ENCODE results near the gene ETV5.

The ETV5 gene

GRCh38 chr3:186124592-186124991 is 15.7 kb upstream of the ETV5 start:
- Histone ChIP-seq H3K4me1 (ENCODE audit: control insufficient read depth in 5 of 5, insufficient read depth in 5 of 5, low read length in 5 of 5) (no peaks in the 10 kb centered on the region), H3K4me3 (ENCODE audit: low read depth in 1 of 5, low read length in 5 of 5) (no peak overlapping the region), H3K36me3 (ENCODE audit: control insufficient read depth in 5 of 5, insufficient read depth in 5 of 5, low read length in 5 of 5) (no peaks in the 10 kb centered on the region), H3K9me3 (ENCODE audit: control insufficient read depth in 5 of 5, low read length in 5 of 5) (no peaks in the 10 kb centered on the region), H3K27ac (ENCODE audit: low read depth, low read length) (no peak overlapping the region), H3K9ac (ENCODE audit: low read length in 5 of 5) (no peak overlapping the region), H3K27me3 (ENCODE audit: control insufficient read depth in 5 of 5, insufficient read depth in 4 of 5, low read length in 5 of 5) (peaks cover 0 to 10% (median 5%) of the 10 kb centered on the region in 5 donors)

GRCh38 chr3:186123012-186123411 is 14.1 kb upstream of the ETV5 start:
- H3K27me3 ChIP-seq (ENCODE audit: control insufficient read depth in 5 of 5, insufficient read depth in 4 of 5, low read length in 5 of 5) = peaks cover 0 to 19% (median 5%) of the 10 kb centered on the region in 5 donors
- no peaks in the 10 kb centered on the region for H3K9me3 ChIP-seq (ENCODE audit: control insufficient read depth in 5 of 5, low read length in 5 of 5)
- no peak overlapping the region for H3K9ac ChIP-seq (ENCODE audit: low read length in 5 of 5)
- no peak overlapping the region for H3K4me3 ChIP-seq (ENCODE audit: low read depth in 1 of 5, low read length in 5 of 5)
- H3K36me3 ChIP-seq (ENCODE audit: control insufficient read depth in 5 of 5, insufficient read depth in 5 of 5, low read length in 5 of 5) = no peaks in the 10 kb centered on the region
- no peak overlapping the region for H3K27ac ChIP-seq (ENCODE audit: low read depth, low read length)
- no peaks in the 10 kb centered on the region for H3K4me1 ChIP-seq (ENCODE audit: control insufficient read depth in 5 of 5, insufficient read depth in 5 of 5, low read length in 5 of 5)

GRCh38 chr3:186121968-186122367 is 13.1 kb upstream of the ETV5 start:
- H3K9me3 ChIP-seq (ENCODE audit: control insufficient read depth in 5 of 5, low read length in 5 of 5) = no peaks in the 10 kb centered on the region
- H3K36me3 ChIP-seq (ENCODE audit: control insufficient read depth in 5 of 5, insufficient read depth in 5 of 5, low read length in 5 of 5) = no peaks in the 10 kb centered on the region
- no peak overlapping the region for H3K9ac ChIP-seq (ENCODE audit: low read length in 5 of 5)
- H3K4me3 ChIP-seq (ENCODE audit: low read depth in 1 of 5, low read length in 5 of 5) = no peak overlapping the region
- H3K27me3 ChIP-seq (ENCODE audit: control insufficient read depth in 5 of 5, insufficient read depth in 4 of 5, low read length in 5 of 5) = peaks cover 3 to 19% (median 5%) of the 10 kb centered on the region in 5 donors
- no peaks in the 10 kb centered on the region for H3K4me1 ChIP-seq (ENCODE audit: control insufficient read depth in 5 of 5, insufficient read depth in 5 of 5, low read length in 5 of 5)
- no peak overlapping the region for H3K27ac ChIP-seq (ENCODE audit: low read depth, low read length)

- no peaks in the 10 kb centered on the region for H3K36me3 ChIP-seq (ENCODE audit: control insufficient read depth in 5 of 5, insufficient read depth in 5 of 5, low read length in 5 of 5)
- H3K9ac ChIP-seq (ENCODE audit: low read length in 5 of 5) = no peak overlapping the region
- peaks cover 3 to 19% (median 5%) of the 10 kb centered on the region in 5 donors for H3K27me3 ChIP-seq (ENCODE audit: control insufficient read depth in 5 of 5, insufficient read depth in 4 of 5, low read length in 5 of 5)
- H3K27ac ChIP-seq (ENCODE audit: low read depth, low read length) = no peak overlapping the region
- H3K4me1 ChIP-seq (ENCODE audit: control insufficient read depth in 5 of 5, insufficient read depth in 5 of 5, low read length in 5 of 5) = no peaks in the 10 kb centered on the region
- H3K9me3 ChIP-seq (ENCODE audit: control insufficient read depth in 5 of 5, low read length in 5 of 5) = no peaks in the 10 kb centered on the region
- H3K4me3 ChIP-seq (ENCODE audit: low read depth in 1 of 5, low read length in 5 of 5) = no peak overlapping the region
Observed at GRCh38 chr3:186121278-186121677, 12.4 kb upstream of the ETV5 start.

- Histone ChIP-seq H3K4me3 (ENCODE audit: low read depth in 1 of 5, low read length in 5 of 5) (no peak overlapping the region), H3K9ac (ENCODE audit: low read length in 5 of 5) (no peak overlapping the region), H3K4me1 (ENCODE audit: control insufficient read depth in 5 of 5, insufficient read depth in 5 of 5, low read length in 5 of 5) (peaks cover 0 to 8% (median 0%) of the 10 kb centered on the region in 5 donors), H3K36me3 (ENCODE audit: control insufficient read depth in 5 of 5, insufficient read depth in 5 of 5, low read length in 5 of 5) (no peaks in the 10 kb centered on the region), H3K27ac (ENCODE audit: low read depth, low read length) (no peak overlapping the region), H3K27me3 (ENCODE audit: control insufficient read depth in 5 of 5, insufficient read depth in 4 of 5, low read length in 5 of 5) (peaks cover 3 to 19% (median 5%) of the 10 kb centered on the region in 5 donors), H3K9me3 (ENCODE audit: control insufficient read depth in 5 of 5, low read length in 5 of 5) (no peaks in the 10 kb centered on the region)
Observed at GRCh38 chr3:186119499-186119898, 10.6 kb upstream of the ETV5 start.

- H3K27ac ChIP-seq (ENCODE audit: low read depth, low read length) = no peak overlapping the region
- H3K4me3 ChIP-seq (ENCODE audit: low read depth in 1 of 5, low read length in 5 of 5) = no peak overlapping the region
- peaks cover 7 to 19% (median 10%) of the 10 kb centered on the region in 5 donors for H3K27me3 ChIP-seq (ENCODE audit: control insufficient read depth in 5 of 5, insufficient read depth in 4 of 5, low read length in 5 of 5)
- H3K36me3 ChIP-seq (ENCODE audit: control insufficient read depth in 5 of 5, insufficient read depth in 5 of 5, low read length in 5 of 5) = no peaks in the 10 kb centered on the region
- peaks cover 0 to 13% (median 0%) of the 10 kb centered on the region in 5 donors for H3K4me1 ChIP-seq (ENCODE audit: control insufficient read depth in 5 of 5, insufficient read depth in 5 of 5, low read length in 5 of 5)
- H3K9me3 ChIP-seq (ENCODE audit: control insufficient read depth in 5 of 5, low read length in 5 of 5) = no peaks in the 10 kb centered on the region
- no peak overlapping the region for H3K9ac ChIP-seq (ENCODE audit: low read length in 5 of 5)
Observed at GRCh38 chr3:186118692-186119091, 9.8 kb upstream of the ETV5 start.

GRCh38 chr3:186117521-186118134 is 8.7 kb upstream of the ETV5 start:
- no peak overlapping the region for H3K4me3 ChIP-seq (ENCODE audit: low read depth in 1 of 5, low read length in 5 of 5)
- H3K36me3 ChIP-seq (ENCODE audit: control insufficient read depth in 5 of 5, insufficient read depth in 5 of 5, low read length in 5 of 5) = no peaks in the 10 kb centered on the region
- peaks cover 0 to 17% (median 0%) of the 10 kb centered on the region in 5 donors for H3K4me1 ChIP-seq (ENCODE audit: control insufficient read depth in 5 of 5, insufficient read depth in 5 of 5, low read length in 5 of 5)
- H3K27ac ChIP-seq (ENCODE audit: low read depth, low read length) = no peak overlapping the region
- H3K27me3 ChIP-seq (ENCODE audit: control insufficient read depth in 5 of 5, insufficient read depth in 4 of 5, low read length in 5 of 5) = peaks cover 7 to 19% (median 10%) of the 10 kb centered on the region in 5 donors
- no peak overlapping the region for H3K9ac ChIP-seq (ENCODE audit: low read length in 5 of 5)
- no peaks in the 10 kb centered on the region for H3K9me3 ChIP-seq (ENCODE audit: control insufficient read depth in 5 of 5, low read length in 5 of 5)

GRCh38 chr3:186115239-186115996 is 6.5 kb upstream of the ETV5 start:
- Histone ChIP-seq H3K9ac (ENCODE audit: low read length in 5 of 5) (no peak overlapping the region), H3K27ac (ENCODE audit: low read depth, low read length) (no peak overlapping the region), H3K4me3 (ENCODE audit: low read depth in 1 of 5, low read length in 5 of 5) (no peak overlapping the region), H3K9me3 (ENCODE audit: control insufficient read depth in 5 of 5, low read length in 5 of 5) (no peaks in the 10 kb centered on the region), H3K27me3 (ENCODE audit: control insufficient read depth in 5 of 5, insufficient read depth in 4 of 5, low read length in 5 of 5) (peaks cover 12 to 28% (median 24%) of the 10 kb centered on the region in 5 donors), H3K36me3 (ENCODE audit: control insufficient read depth in 5 of 5, insufficient read depth in 5 of 5, low read length in 5 of 5) (no peaks in the 10 kb centered on the region), H3K4me1 (ENCODE audit: control insufficient read depth in 5 of 5, insufficient read depth in 5 of 5, low read length in 5 of 5) (peaks cover 0 to 24% (median 5%) of the 10 kb centered on the region in 5 donors)

- H3K9ac ChIP-seq (ENCODE audit: low read length in 5 of 5) = no peak overlapping the region
Observed at GRCh38 chr3:186110975-186111974, 2.4 kb upstream of the ETV5 start.

More at GRCh38 chr3:186110975-186111974, 2.4 kb upstream of the ETV5 start:
- Histone ChIP-seq H3K27me3 (ENCODE audit: control insufficient read depth in 5 of 5, insufficient read depth in 4 of 5, low read length in 5 of 5) (peaks cover 9 to 32% (median 16%) of the 10 kb centered on the region in 5 donors), H3K36me3 (ENCODE audit: control insufficient read depth in 5 of 5, insufficient read depth in 5 of 5, low read length in 5 of 5) (no peaks in the 10 kb centered on the region), H3K4me1 (ENCODE audit: control insufficient read depth in 5 of 5, insufficient read depth in 5 of 5, low read length in 5 of 5) (peaks cover 2 to 54% (median 36%) of the 10 kb centered on the region in 5 donors), H3K9me3 (ENCODE audit: control insufficient read depth in 5 of 5, low read length in 5 of 5) (no peaks in the 10 kb centered on the region), H3K27ac (ENCODE audit: low read depth, low read length) (no peak overlapping the region), H3K4me3 (ENCODE audit: low read depth in 1 of 5, low read length in 5 of 5) (no peak overlapping the region)

Measured in subcutaneous abdominal adipose tissue (tissue), 5 donors.